GM21423 (cell line): ENCODE results near the gene DDX39B.
"Not testable (repeated sequence)": the region's sequence is repeated elsewhere in the genome, so short reads cannot be mapped to it uniquely, and the experiment has no call there.

Experiments
- ATAC-seq: cut with Tn5 transposase; IDR thresholded peaks from one replicate; pipeline ENCODE4 v1.9.1; 2021; ENCODE audit warnings: mild to moderate bottlenecking, moderate library complexity; ENCODE audit not compliant: unreplicated experiment

Gene DDX39B

DNA sequence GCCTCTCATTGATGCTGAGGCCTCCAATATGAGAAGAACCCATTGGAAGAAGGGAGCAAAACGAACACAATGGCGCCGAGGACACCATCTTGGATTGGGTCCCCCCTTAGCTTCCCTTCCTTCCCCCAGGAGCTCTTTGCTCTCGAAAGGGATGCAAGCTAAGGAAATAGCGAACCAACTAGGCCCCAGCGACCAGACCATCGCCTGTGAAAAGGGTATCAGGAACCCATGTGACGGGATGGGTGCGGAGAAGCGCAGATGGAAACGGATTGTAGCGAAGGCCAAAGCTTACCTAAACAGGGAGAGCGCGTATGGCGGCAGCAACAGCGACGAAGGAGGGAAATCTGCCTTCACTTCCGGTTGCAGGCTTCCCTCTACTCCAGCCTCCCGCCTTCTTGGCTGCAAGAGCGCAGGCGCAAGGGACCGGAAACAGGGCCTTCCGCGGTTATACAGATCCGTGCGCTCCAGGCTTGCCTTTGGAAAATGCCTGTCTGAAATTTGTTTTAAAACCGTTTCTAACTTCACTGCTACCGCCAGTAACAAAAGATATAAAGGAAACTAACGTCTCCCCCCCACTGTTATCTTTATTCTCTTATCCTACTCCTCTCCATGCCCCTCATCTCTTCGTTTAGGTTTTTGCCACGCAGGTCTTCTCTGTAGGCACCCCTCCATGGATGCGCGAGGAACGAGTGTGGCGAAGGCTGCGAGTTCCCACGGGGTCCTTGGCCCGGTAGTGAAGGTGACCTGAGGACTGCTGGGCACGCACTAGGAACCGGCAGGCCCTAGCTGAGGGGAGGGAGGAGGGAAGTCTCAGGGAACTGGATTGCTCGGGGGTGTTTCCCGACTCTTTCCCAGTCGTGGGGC, at the start of gene DDX39B:
Gene DDX39B, minus strand, starts transcription at position 346 of the 864 bp plus-strand sequence. CDS start 1,471 bp downstream, outside the sequence.
- ATAC-seq, result peak; percentile 70

DNA sequence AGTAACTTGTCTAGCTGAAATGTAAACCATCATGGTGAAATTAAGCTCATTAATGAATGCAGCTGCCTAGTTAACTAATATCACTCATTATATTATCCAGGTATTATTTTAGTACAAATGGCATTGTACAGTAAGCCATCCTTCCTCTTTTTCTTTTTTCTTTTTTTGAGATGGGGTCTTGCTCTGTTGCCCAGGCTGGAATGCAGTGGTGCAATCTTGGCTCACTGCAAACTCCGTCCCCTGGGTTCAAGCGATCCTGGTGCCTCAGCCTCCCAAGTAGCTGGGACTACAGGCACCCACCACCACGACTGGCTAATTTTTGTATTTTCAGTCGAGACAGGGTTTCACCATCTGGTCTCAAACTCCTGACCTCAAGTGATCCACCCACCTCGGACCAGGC, 48.9 kb upstream of the DDX39B start:
- not testable (repeated sequence) for ATAC-seq

DNA sequence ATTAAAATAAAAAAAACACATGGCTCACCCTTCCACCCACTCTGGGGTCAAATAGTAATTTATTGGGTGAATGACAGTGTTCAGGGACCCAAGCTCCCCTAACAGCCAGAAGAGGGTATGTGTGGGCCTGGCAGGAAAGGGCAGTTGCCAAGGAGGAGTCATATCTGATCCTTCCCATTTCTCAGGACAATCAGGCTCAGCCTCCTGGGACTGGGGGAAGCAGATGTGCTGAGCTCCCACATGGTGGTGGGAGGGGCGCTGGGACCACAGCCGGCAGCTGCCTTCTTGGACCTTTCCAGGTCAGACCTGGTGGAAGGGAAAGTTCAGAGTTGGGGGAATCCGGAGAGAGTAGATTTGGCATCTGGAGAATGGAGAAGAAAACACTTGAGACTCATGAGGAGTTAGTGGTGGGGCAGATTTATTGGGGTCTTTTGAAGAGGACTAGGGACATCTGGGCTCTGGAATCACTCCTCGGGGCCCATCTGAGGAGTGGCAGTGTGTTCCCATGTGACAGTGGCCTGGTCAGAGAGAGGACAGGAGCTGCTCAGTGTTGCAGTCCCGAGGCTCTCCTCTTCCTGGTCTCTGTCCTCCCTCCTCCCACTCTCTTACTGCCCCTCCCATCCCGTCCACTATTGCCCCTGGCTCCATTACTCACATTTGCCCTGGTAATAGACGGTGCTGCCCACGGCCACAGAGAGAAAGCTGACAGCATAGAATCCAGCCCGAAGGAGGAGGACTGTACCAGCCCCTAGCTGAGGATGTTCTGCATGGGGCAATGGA, 47.3 kb upstream of the DDX39B start:
- no peak for ATAC-seq

DNA sequence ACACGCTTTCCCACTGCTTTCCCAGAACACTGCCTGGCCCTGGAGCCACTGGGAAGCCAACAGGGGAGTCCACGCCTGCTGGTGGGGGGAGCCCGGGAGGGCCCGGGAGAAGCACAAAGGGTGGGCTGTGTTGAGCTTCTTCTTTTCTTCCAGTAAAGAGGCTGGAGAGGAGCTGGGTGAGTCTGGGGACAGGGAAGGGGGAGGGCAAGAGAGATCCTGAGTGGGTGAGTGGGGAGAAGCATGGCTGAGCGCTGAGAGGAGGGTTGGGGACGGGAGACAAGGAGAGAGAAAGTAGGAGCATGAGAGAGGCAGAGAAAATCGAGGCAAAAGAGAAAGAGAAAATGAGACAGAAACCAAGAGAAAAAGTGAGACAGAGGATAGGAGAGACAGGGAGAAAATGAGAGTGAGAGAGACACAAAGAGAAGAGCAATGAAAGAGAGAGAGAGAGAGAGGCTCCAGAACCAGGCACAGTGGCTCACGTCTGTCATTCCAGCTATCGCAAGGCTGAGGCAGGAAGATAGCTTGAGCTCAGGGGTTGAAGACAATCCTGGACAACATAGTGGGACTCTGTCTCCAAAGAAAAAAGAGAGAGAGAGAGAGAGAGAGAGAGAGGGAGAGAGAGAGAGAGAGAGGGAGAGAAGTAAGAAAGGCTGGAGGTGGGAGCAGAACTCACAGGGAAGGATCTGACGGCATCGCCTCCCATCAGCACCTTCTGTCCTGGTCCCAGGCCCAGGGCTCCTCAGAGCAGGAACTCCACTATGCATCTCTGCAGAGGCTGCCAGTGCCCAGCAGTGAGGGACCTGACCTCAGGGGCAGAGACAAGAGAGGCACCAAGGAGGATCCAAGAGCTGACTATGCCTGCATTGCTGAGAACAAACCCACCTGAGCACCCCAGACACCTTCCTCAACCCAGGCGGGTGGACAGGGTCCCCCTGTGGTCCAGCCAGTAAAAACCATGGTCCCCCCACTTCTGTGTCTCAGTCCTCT, 46.3 kb upstream of the DDX39B start:
- ATAC-seq, result no peak

DNA sequence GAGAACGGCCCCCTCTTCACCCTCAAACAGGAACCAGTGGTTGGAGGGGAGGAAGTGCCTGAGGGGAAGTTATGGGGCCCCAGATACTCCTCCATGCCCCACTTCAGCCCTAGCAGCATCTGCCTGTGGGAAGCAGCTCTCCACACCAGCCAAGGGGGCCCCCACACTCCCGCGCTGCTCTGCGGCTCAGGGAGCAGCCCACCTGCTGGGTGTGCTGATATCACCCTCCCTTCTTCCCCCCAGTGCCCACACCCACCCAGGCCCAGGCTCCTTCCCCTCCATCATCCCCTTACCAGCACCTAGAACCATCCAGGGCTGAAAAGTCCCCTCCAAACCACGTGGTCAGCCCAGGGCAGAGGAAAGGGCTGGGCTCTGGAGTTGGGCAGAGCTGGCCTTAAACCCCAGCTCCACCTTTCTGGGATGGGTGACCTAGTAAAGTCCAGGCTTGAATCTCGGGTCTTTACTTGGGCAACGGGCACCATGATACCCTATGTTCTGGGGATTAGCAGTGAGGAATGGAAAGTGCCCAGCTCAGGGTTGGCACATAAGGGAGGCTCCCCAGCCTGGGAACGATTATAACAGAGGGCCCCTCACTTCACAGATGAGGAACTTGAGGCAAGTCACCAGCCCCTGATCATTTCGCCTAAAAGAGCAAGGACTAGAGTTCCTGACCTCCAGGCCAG, 44.9 kb upstream of the DDX39B start:
- no peak for ATAC-seq

DNA sequence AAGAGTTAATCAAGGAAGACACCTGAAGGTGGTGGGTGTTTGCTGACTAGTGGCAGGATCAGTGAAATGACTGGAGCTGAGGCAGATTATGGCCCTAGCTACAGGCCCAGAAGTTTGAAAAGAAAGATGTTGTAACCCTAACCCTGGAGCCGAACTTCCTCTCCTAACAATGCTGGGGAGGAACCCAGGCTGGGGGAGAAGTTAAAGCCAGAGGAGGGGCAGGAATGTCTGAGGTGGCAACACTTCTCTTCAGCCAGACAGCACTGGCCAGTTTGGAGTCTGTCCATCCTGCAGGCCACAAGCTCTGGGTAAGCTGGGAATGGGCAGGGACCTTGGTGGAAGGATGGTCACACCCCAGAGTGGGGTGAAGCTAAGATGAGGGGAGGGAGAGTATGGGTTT, 44.2 kb upstream of the DDX39B start, which contains the start of gene LST1:
Gene LST1, plus strand, starts transcription at position 270 of the 400 bp plus-strand sequence. CDS start 1,023 bp downstream, outside the sequence.
- ATAC-seq, result no peak

DNA sequence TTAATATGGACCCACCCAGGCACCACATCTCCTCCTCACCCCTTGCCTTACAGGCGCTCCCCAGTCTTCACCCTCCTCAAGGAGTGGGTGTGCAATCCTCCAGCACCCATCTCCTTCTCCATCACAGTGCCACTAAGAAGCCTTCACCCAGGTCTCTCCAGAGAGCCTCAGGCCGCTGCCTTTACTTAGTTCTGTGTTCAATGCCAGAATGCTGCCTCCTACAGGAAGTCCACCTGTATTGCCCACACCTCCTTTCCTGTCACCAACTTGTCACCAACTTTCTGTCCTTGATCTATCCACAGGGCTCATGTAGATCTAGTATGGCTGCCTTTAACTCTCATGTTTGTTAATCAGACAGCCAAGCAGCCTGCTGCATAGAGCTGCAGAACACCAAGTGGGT, 43.7 kb upstream of the DDX39B start:
- no peak for ATAC-seq

DNA sequence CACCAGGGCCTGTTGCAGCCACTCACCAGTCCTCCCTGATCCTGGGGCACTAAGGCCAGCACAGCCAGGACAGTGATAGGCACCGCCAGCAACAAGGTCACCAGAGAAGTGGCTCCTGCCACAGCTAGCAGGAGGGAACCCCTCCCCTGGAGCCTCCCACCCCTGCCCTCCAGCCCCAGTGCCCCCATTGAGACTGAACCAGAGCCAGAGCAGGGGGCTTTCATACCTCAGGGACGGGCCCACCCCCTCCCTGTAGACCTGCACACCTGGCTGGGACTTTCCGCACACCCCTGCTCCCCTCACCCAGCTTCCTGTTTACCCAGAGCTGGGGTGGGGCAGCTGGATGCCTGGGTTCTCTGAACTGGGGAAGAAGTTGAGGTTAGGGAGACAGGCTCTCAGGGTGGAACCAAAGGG, 40.4 kb upstream of the DDX39B start, which contains the start of gene LTB:
Gene LTB, minus strand, starts transcription at position 195 of the 414 bp plus-strand sequence. Its CDS starts 7 bp downstream, at position 188.
- no peak for ATAC-seq

DNA sequence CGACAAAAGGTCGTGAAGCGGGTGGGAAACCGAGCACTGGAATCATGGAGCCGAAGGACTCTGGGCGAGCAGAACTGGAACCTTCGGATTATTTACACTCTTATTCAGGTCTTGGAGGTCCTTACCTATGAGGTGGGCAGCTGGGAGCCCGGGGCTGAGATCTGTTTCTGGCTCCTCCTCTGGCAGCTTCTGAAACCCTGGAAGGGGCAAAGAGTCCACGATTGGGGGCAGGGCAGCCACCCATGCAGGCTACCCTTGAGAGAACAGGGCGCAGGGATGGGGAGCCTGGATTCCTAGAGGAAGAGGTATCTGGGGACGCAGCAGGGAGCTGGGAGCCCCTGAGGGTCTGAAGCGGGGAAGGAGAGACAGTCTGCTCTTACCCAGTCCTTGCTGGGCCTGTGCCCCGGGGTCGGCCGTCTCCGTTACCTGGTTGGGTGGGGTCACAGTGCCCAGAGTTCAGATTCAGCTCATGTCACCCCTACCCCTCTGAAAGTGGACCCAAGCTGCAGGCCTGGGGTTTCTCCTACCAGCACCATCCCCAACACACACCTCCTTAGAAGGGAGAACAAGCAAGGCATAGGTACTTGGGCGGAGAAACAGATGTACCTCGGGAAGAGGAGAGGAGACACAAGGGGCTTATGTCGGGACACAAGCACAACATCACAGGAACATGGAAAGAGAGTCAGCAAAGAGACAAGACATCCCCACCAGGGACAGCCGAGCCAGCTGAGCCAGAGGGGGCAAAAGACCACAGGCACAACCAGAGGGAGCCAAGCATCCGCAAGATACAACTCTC, 39.8 kb upstream of the DDX39B start:
- ATAC-seq, result no peak

DNA sequence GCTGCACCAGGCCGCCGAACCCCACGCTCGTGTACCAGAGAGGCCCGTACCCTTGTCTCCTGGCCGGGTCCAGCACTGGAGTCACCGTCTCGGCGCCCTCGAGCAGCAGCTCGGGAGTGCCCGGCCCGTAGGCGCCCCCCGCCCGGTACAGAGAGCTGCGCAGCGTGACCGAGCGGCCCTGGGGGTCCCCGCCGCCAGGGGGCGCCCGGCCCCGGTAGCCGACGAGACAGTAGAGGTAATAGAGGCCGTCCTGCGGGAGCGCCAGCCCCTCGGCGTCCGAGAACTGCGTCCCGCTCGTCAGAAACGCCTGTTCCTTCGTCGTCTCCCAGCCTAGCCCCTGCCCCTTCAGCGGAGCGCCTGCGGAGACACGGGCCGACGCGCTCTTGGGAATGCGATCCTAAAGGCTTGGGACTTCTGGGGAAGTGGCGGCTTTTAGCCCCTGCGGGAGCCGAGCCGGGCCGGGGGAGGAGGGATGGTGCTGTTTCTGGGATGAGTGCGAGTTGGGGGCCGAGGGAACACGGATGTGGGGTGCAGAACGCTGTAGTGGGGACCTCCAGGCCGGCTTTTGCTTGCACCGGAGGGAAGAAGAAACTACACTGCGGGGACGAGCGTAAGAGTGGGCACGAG, 39.1 kb upstream of the DDX39B start:
- ATAC-seq, result peak; percentile 49

DNA sequence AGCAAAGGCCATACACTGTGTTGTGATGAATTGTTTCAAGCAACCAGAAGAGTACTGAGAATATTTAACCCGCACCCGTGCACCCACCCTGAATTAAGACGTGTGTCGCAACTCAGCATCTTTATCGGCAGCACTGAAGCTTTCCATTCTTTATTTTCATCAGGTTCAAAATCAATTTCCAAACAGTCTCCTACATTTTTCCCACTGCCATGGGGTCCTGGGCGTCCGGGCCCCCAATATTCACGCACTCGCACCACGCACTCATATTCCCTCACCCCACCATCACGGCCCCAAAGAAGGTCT, 38.6 kb upstream of the DDX39B start:
- no peak for ATAC-seq

DNA sequence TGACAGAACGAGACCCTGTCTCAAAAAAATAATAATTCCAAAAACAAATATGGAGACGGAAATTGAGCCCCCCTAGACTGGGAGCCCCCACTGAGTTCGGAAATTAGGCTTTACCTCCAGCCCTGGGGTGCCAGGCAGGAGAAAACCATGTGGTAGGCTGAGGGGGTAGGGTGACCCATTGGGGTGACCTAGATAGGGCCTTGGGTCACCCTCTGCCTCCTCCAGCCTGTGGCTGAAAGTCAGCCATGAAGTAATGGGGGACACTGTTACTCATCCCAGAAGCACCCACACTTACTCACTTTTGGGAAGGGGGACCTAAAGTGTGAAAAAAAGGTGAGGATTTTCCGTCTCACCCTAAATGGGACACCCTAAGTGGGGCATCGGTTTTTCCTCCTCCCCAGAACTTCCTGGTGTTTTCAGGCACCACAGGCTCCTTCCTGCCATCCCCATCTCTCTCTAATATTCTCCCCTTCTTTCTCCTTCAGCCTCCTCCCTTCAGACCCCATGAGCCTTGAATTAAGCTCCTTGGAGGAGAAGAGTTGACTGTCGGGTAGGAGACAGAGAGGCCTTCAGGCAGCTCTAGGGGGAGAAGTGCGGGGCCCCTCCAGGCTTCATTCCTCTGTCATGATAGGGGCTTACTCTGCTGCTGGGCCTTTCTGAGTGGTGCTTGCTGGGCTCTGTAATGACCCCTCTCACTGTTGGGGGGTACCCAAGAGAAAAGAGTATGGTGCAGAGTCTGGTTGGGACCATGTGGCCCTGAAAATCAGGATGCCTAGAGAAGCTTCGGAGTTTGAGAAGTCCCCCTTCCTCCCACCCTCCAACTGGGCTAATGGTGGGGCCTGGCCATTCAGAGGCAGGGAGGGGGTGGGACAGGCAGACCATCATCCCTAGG, 38.0 kb upstream of the DDX39B start:
- no peak for ATAC-seq

DNA sequence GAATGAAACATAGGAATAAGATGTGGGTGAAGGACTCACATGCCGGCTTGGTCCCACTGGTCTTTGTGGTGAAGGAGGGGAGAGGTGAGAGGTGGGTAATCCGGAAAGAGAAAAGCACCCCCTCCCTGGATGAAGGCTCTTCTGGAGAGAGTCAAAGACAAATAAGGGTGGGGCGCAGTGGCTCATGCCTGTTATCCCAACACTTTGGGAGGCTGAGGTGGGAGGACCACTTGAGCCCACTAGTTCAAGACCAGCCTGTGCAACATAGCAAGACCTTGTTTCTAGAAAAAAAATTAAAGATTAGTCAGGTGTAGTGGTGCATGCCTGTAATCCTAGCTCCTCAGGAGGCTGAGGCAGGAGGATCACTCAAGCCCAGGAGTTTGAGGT, 37.3 kb upstream of the DDX39B start:
- no peak for ATAC-seq

DNA sequence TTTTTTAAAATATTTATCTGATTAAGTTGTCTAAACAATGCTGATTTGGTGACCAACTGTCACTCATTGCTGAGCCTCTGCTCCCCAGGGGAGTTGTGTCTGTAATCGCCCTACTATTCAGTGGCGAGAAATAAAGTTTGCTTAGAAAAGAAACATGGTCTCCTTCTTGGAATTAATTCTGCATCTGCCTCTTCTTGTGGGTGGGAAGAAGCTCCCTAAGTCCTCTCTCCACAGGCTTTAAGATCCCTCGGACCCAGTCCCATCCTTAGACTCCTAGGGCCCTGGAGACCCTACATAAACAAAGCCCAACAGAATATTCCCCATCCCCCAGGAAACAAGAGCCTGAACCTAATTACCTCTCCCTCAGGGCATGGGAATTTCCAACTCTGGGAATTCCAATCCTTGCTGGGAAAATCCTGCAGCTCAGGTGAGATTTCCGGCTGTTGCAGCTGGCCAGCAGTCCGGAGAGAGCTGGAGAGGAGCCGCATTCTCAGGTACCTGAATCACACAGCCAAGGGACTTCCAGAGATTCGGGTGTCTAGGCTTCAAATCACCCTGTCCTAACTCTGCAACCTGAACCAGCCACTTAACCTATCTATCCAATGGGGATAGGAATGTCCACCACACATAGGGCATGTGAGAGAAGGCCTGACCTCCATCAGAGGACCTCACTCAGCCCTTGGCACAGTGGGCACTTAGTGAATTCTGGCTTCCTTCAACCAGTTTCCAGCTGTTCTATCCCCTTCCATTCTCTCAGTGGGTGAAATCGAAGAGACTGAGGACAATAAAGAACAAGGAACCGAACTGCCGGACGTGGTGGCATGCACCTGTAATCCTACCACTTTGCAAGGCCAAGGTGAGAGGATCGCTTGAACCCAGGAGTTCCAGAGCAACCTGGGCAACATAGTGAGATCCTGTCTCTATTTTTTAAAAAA, 36.6 kb upstream of the DDX39B start:
- ATAC-seq, result no peak

DNA sequence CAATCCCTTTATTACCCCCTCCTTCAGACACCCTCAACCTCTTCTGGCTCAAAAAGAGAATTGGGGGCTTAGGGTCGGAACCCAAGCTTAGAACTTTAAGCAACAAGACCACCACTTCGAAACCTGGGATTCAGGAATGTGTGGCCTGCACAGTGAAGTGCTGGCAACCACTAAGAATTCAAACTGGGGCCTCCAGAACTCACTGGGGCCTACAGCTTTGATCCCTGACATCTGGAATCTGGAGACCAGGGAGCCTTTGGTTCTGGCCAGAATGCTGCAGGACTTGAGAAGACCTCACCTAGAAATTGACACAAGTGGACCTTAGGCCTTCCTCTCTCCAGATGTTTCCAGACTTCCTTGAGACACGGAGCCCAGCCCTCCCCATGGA, 35.8 kb upstream of the DDX39B start:
- no peak for ATAC-seq

DNA sequence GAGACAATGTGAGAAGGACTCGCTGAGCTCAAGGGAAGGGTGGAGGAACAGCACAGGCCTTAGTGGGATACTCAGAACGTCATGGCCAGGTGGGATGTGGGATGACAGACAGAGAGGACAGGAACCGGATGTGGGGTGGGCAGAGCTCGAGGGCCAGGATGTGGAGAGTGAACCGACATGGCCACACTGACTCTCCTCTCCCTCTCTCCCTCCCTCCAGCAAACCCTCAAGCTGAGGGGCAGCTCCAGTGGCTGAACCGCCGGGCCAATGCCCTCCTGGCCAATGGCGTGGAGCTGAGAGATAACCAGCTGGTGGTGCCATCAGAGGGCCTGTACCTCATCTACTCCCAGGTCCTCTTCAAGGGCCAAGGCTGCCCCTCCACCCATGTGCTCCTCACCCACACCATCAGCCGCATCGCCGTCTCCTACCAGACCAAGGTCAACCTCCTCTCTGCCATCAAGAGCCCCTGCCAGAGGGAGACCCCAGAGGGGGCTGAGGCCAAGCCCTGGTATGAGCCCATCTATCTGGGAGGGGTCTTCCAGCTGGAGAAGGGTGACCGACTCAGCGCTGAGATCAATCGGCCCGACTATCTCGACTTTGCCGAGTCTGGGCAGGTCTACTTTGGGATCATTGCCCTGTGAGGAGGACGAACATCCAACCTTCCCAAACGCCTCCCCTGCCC, 35.2 kb upstream of the DDX39B start:
- ATAC-seq, result no peak
